ENCODE data around the gene ABCD3.
"Not testable (repeated sequence)": the region's sequence is repeated elsewhere in the genome, so short reads cannot be mapped to it uniquely, and the experiment has no call there.

Gene ABCD3

GRCh38 chr1:94417978-94418663 lies at the start of gene ABCD3:
ABCD3 (plus strand) TSS chr1:94418389; CDS start chr1:94418479, 90 bp downstream.
- peak; percentile 95 for DNase-seq

GRCh38 chr1:94372771-94373170 lies 45.4 kb upstream of the ABCD3 start:
- not testable (repeated sequence) for DNase-seq

- not testable (repeated sequence) for DNase-seq
Measured at GRCh38 chr1:94373311-94373710, 44.9 kb upstream of the ABCD3 start.

GRCh38 chr1:94375666-94376065 lies 42.5 kb upstream of the ABCD3 start:
- not testable (repeated sequence) for DNase-seq

- DNase-seq: not testable (repeated sequence)
Measured at GRCh38 chr1:94378493-94378892, 39.7 kb upstream of the ABCD3 start.

- no peak for DNase-seq
Measured at GRCh38 chr1:94379615-94380014, 38.6 kb upstream of the ABCD3 start.

- no peak for DNase-seq
Measured at GRCh38 chr1:94382201-94382600, 36.0 kb upstream of the ABCD3 start.

GRCh38 chr1:94383966-94384408 lies 34.2 kb upstream of the ABCD3 start:
- DNase-seq: no peak

- DNase-seq: no peak
Measured at GRCh38 chr1:94384485-94385265, 33.5 kb upstream of the ABCD3 start.

- DNase-seq: no peak
Measured at GRCh38 chr1:94385308-94385929, 32.8 kb upstream of the ABCD3 start.

- DNase-seq: no peak
Measured at GRCh38 chr1:94389298-94389697, 28.9 kb upstream of the ABCD3 start.

- DNase-seq: no peak
Measured at GRCh38 chr1:94394247-94394646, 23.9 kb upstream of the ABCD3 start.

- DNase-seq: no peak
Measured at GRCh38 chr1:94395231-94395630, 23.0 kb upstream of the ABCD3 start.

GRCh38 chr1:94395748-94396309 lies 22.4 kb upstream of the ABCD3 start:
- DNase-seq: no peak

- no peak for DNase-seq
Measured at GRCh38 chr1:94396356-94397010, 21.7 kb upstream of the ABCD3 start.

- no peak for DNase-seq
Measured at GRCh38 chr1:94398356-94398755, 19.8 kb upstream of the ABCD3 start.

- no peak for DNase-seq
Measured at GRCh38 chr1:94399453-94399852, 18.7 kb upstream of the ABCD3 start.

- no peak for DNase-seq
Measured at GRCh38 chr1:94401206-94401605, 17.0 kb upstream of the ABCD3 start.

- no peak for DNase-seq
Measured at GRCh38 chr1:94406446-94406845, 11.7 kb upstream of the ABCD3 start.

- no peak for DNase-seq
Measured at GRCh38 chr1:94408104-94408830, 9.9 kb upstream of the ABCD3 start.

GRCh38 chr1:94411237-94411636 lies 7.0 kb upstream of the ABCD3 start:
- DNase-seq: no peak

GRCh38 chr1:94413311-94413710 lies 4.9 kb upstream of the ABCD3 start:
- DNase-seq: no peak

Measured in stimulated activated naive CD4-positive, alpha-beta T cell treated with Interleukin-2 at 50 U/mL for 16 hours (primary cell).